ENCODE data around the gene MED26.

Gene MED26

DNA sequence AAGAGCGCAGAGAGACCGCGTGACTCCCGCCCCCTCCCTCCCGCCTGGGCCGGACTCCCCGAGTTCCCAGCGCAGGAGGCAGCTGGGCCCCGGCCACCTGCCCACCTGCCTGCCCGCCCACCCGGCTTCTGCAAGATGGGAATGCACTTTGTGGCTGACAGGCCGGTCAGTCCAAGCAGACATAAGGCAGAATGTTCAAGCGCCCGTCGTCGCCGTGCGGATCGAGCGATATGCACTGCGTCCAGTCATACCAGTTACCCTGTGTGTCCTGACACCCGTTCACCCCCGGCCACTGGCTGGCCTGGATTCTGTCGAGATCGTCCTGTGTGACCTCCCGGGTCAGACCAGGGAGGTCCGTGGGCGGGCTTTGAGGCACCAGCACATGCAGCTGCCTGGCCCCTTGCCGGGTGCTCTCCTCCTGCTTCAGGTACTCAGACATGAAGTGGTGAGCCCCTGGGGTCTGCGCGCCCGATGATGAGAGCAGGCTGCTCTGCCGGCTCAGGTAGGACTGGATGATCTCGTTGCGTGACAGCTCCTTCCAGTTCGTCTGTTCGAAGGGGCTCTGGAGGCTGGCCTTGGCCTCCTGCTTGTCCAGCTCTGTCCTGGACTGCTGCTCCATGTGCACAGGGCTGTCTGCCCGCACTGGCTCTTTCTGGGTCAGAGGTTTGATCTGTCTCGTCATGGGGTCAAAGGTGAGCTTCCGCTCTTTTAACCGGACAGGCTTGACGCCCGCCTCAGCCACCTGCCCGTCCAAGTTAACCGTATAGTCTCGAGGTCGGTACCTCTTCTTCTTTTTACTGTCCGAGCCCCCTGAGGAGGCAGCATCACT lies 51.9 kb downstream of the MED26 start:
- WGBS, 2 donors (ENCODE audit: extremely low coverage in 2 of 2, insufficient read length in 2 of 2, insufficient replicate concordance in 1 of 2), result no CpG with 5 or more reads among the region's 48 CpGs
- no peak for DNase-seq (ENCODE audit: low spot score)

DNA sequence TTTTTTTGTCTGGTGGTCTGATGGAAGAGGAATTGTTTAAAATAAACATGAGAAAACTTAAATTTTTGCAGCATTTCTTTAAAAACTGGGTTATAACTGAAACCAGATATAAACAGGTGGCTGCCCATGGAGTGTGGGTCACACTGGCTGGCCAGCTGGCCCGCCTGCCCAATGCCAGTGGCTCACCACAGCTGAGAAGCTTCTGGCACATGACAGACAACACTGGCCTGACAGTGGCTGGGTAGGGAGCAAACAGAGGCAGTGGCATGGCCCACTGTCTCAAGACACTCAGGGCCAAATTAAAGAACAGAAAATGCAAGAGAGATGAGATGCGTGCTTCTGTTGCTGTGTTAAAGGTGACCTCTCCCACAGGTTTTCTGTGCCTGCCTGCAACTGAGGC lies 52.7 kb downstream of the MED26 start:
- H3K27ac ChIP-seq (replicated peaks; ENCODE audit: low read length), result no peak overlapping the region
- WGBS, 2 donors (ENCODE audit: extremely low coverage in 2 of 2, insufficient read length in 2 of 2, insufficient replicate concordance in 1 of 2), result no CpG with 5 or more reads among the region's 2 CpGs
- H3K4me1 ChIP-seq (ENCODE audit: control insufficient read depth in 2 of 2, insufficient read depth in 1 of 2, low read depth in 1 of 2, low read length in 2 of 2), result peaks cover 6 to 9% of the 10 kb centered on the region in 2 donors
- H2AK5ac ChIP-seq (ENCODE audit: low read depth, low read length), result no peak overlapping the region
- H2BK12ac ChIP-seq (ENCODE audit: low read length), result no peak overlapping the region
- H3K4ac ChIP-seq (ENCODE audit: low read length), result no peak overlapping the region
- peaks cover 23 to 60% of the 10 kb centered on the region in 2 donors for H3K36me3 ChIP-seq (replicated peaks in 1 of 2; ENCODE audit: control insufficient read depth in 2 of 2, insufficient read depth in 2 of 2, low read length in 2 of 2)
- H3K27me3 ChIP-seq (ENCODE audit: control insufficient read depth in 3 of 3, insufficient read depth in 3 of 3, low read depth in 1 of 3, low read length in 3 of 3), result no peaks in the 10 kb centered on the region
- H2BK5ac ChIP-seq (ENCODE audit: low read length), result no peak overlapping the region
- H3K79me1 ChIP-seq (ENCODE audit: low read depth, low read length), result peaks cover 16% of the 10 kb centered on the region
- H3K9me3 ChIP-seq (replicated peaks in 1 of 2; ENCODE audit: control insufficient read depth in 2 of 2, insufficient read depth in 1 of 2, low read depth in 1 of 2, low read length in 2 of 2), result no peaks in the 10 kb centered on the region
- no peak overlapping the region for H3K4me3 ChIP-seq (ENCODE audit: low read length in 2 of 2)
- H4K8ac ChIP-seq (ENCODE audit: low read depth, low read length), result no peak overlapping the region
- H3K18ac ChIP-seq (ENCODE audit: low read length), result no peak overlapping the region
- H2BK120ac ChIP-seq (ENCODE audit: low read depth, low read length), result no peak overlapping the region
- DNase-seq (ENCODE audit: low spot score), result no peak
- no peak overlapping the region for H2AFZ ChIP-seq (ENCODE audit: low read length)
- no peak overlapping the region for H2BK15ac ChIP-seq (ENCODE audit: low read length)
- no peak overlapping the region for H3K14ac ChIP-seq (ENCODE audit: low read length)
- no peak overlapping the region for H3K23ac ChIP-seq (ENCODE audit: low read depth, low read length, poor library complexity)
- no peak overlapping the region for H4K91ac ChIP-seq (ENCODE audit: low read depth, low read length, poor library complexity)
- H3K4me2 ChIP-seq (ENCODE audit: insufficient read depth, low read length, poor library complexity, severe bottlenecking), result no peak overlapping the region
- no peak overlapping the region for H3K9ac ChIP-seq (ENCODE audit: low read depth, low read length, poor library complexity)

More for the DNA sequence above, 51.9 kb downstream of the MED26 start:
- Histone ChIP-seq H3K23ac (ENCODE audit: low read depth, low read length, poor library complexity) (no peak overlapping the region), H3K27ac (replicated peaks; ENCODE audit: low read length) (no peak overlapping the region), H4K91ac (ENCODE audit: low read depth, low read length, poor library complexity) (no peak overlapping the region), H3K79me1 (ENCODE audit: low read depth, low read length) (peaks cover 15% of the 10 kb centered on the region), H2AK5ac (ENCODE audit: low read depth, low read length) (no peak overlapping the region), H4K8ac (ENCODE audit: low read depth, low read length) (no peak overlapping the region), H3K27me3 (ENCODE audit: control insufficient read depth in 3 of 3, insufficient read depth in 3 of 3, low read depth in 1 of 3, low read length in 3 of 3) (no peaks in the 10 kb centered on the region), H3K18ac (ENCODE audit: low read length) (no peak overlapping the region), H3K4ac (ENCODE audit: low read length) (no peak overlapping the region), H3K14ac (ENCODE audit: low read length) (no peak overlapping the region), H2BK5ac (ENCODE audit: low read length) (no peak overlapping the region), H3K9me3 (replicated peaks in 1 of 2; ENCODE audit: control insufficient read depth in 2 of 2, insufficient read depth in 1 of 2, low read depth in 1 of 2, low read length in 2 of 2) (no peaks in the 10 kb centered on the region), H2BK120ac (ENCODE audit: low read depth, low read length) (no peak overlapping the region), H3K4me2 (ENCODE audit: insufficient read depth, low read length, poor library complexity, severe bottlenecking) (no peak overlapping the region), H2AFZ (ENCODE audit: low read length) (no peak overlapping the region), H3K4me1 (ENCODE audit: control insufficient read depth in 2 of 2, insufficient read depth in 1 of 2, low read depth in 1 of 2, low read length in 2 of 2) (peaks cover 5 to 9% of the 10 kb centered on the region in 2 donors), H2BK15ac (ENCODE audit: low read length) (no peak overlapping the region), H2BK12ac (ENCODE audit: low read length) (no peak overlapping the region), H3K9ac (ENCODE audit: low read depth, low read length, poor library complexity) (peak overlapping the region; percentile 73), H3K4me3 (ENCODE audit: low read length in 2 of 2) (no peak overlapping the region), H3K36me3 (replicated peaks in 1 of 2; ENCODE audit: control insufficient read depth in 2 of 2, insufficient read depth in 2 of 2, low read length in 2 of 2) (peaks cover 23 to 57% of the 10 kb centered on the region in 2 donors)

DNA sequence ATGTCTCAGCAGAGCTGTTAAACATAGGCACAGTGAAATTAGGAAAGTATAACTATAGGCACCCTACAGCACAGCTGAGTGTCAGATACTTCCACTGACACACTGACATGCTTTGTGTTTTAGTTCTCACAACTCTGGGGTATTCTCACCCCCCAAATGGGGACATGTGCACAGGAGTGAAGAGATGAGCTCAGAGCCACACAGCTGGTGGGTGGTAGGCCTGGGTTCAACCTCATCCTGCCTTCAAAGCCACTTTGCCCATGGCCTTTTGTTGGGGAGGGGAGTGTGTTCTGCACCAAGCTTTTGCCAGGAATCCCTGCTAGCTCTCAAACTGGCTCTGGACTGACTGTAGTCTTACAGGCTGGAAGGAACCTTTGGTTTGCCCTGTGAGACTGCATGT lies 54.1 kb downstream of the MED26 start:
- no peak overlapping the region for H2BK12ac ChIP-seq (ENCODE audit: low read length)
- no peak for DNase-seq (ENCODE audit: low spot score)
- H3K4me2 ChIP-seq (ENCODE audit: insufficient read depth, low read length, poor library complexity, severe bottlenecking), result no peak overlapping the region
- no peak overlapping the region for H2BK120ac ChIP-seq (ENCODE audit: low read depth, low read length)
- H2BK5ac ChIP-seq (ENCODE audit: low read length), result no peak overlapping the region
- no peak overlapping the region for H3K18ac ChIP-seq (ENCODE audit: low read length)
- no peak overlapping the region for H4K8ac ChIP-seq (ENCODE audit: low read depth, low read length)
- H3K14ac ChIP-seq (ENCODE audit: low read length), result no peak overlapping the region
- no peak overlapping the region for H2AFZ ChIP-seq (ENCODE audit: low read length)
- peaks cover 6 to 9% of the 10 kb centered on the region in 2 donors for H3K4me1 ChIP-seq (ENCODE audit: control insufficient read depth in 2 of 2, insufficient read depth in 1 of 2, low read depth in 1 of 2, low read length in 2 of 2)
- no peaks in the 10 kb centered on the region for H3K9me3 ChIP-seq (replicated peaks in 1 of 2; ENCODE audit: control insufficient read depth in 2 of 2, insufficient read depth in 1 of 2, low read depth in 1 of 2, low read length in 2 of 2)
- no peak overlapping the region for H4K91ac ChIP-seq (ENCODE audit: low read depth, low read length, poor library complexity)
- no peak overlapping the region for H2BK15ac ChIP-seq (ENCODE audit: low read length)
- H3K4ac ChIP-seq (ENCODE audit: low read length), result no peak overlapping the region
- peaks cover 11% of the 10 kb centered on the region for H3K79me1 ChIP-seq (ENCODE audit: low read depth, low read length)
- H3K36me3 ChIP-seq (replicated peaks in 1 of 2; ENCODE audit: control insufficient read depth in 2 of 2, insufficient read depth in 2 of 2, low read length in 2 of 2), result peaks cover 24 to 63% of the 10 kb centered on the region in 2 donors
- H3K4me3 ChIP-seq (ENCODE audit: low read length in 2 of 2), result peak overlapping the region in 1 of 2 donors; percentile 81
- no peaks in the 10 kb centered on the region for H3K27me3 ChIP-seq (ENCODE audit: control insufficient read depth in 3 of 3, insufficient read depth in 3 of 3, low read depth in 1 of 3, low read length in 3 of 3)
- no peak overlapping the region for H3K23ac ChIP-seq (ENCODE audit: low read depth, low read length, poor library complexity)
- H3K9ac ChIP-seq (ENCODE audit: low read depth, low read length, poor library complexity), result no peak overlapping the region
- H2AK5ac ChIP-seq (ENCODE audit: low read depth, low read length), result no peak overlapping the region
- H3K27ac ChIP-seq (replicated peaks; ENCODE audit: low read length), result no peak overlapping the region

DNA sequence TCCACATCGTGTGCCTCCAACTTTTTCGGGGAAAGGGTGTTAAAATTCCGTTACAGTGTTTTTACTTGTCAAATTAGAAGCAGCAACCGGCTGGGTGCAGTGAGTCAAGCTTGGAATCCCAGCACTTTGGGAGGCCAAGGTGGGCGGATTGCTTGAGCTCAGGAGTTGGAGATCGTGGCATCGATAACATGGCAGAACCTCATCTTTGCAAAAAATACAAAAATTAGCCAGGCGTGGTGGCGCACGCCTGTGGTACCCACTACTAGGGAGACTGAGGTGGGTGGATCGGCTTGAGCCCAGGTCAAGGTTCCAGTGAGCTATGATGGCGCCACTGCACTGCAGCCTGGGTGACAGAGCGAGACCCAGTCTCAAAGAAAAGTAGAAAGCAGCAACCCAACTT lies 54.7 kb downstream of the MED26 start:
- Histone ChIP-seq H3K9ac (ENCODE audit: low read depth, low read length, poor library complexity) (no peak overlapping the region), H2BK15ac (ENCODE audit: low read length) (no peak overlapping the region), H3K4me3 (ENCODE audit: low read length in 2 of 2) (peak overlapping the region; percentile 81 to 84), H3K4me2 (ENCODE audit: insufficient read depth, low read length, poor library complexity, severe bottlenecking) (peak overlapping the region; percentile 85), H3K9me3 (replicated peaks in 1 of 2; ENCODE audit: control insufficient read depth in 2 of 2, insufficient read depth in 1 of 2, low read depth in 1 of 2, low read length in 2 of 2) (no peaks in the 10 kb centered on the region), H2BK120ac (ENCODE audit: low read depth, low read length) (no peak overlapping the region), H3K27me3 (ENCODE audit: control insufficient read depth in 3 of 3, insufficient read depth in 3 of 3, low read depth in 1 of 3, low read length in 3 of 3) (no peaks in the 10 kb centered on the region), H4K91ac (ENCODE audit: low read depth, low read length, poor library complexity) (no peak overlapping the region), H3K4me1 (ENCODE audit: control insufficient read depth in 2 of 2, insufficient read depth in 1 of 2, low read depth in 1 of 2, low read length in 2 of 2) (peaks cover 6 to 9% of the 10 kb centered on the region in 2 donors), H3K79me1 (ENCODE audit: low read depth, low read length) (peaks cover 11% of the 10 kb centered on the region), H3K4ac (ENCODE audit: low read length) (no peak overlapping the region), H2AFZ (ENCODE audit: low read length) (no peak overlapping the region), H3K36me3 (replicated peaks in 1 of 2; ENCODE audit: control insufficient read depth in 2 of 2, insufficient read depth in 2 of 2, low read length in 2 of 2) (peaks cover 21 to 59% of the 10 kb centered on the region in 2 donors), H4K8ac (ENCODE audit: low read depth, low read length) (no peak overlapping the region), H2AK5ac (ENCODE audit: low read depth, low read length) (no peak overlapping the region), H2BK12ac (ENCODE audit: low read length) (no peak overlapping the region), H2BK5ac (ENCODE audit: low read length) (no peak overlapping the region), H3K18ac (ENCODE audit: low read length) (no peak overlapping the region), H3K23ac (ENCODE audit: low read depth, low read length, poor library complexity) (no peak overlapping the region), H3K14ac (ENCODE audit: low read length) (no peak overlapping the region), H3K27ac (replicated peaks; ENCODE audit: low read length) (no peak overlapping the region)
- WGBS, 2 donors (ENCODE audit: extremely low coverage in 2 of 2, insufficient read length in 2 of 2, insufficient replicate concordance in 1 of 2), result no CpG with 5 or more reads among the region's 13 CpGs
- DNase-seq (ENCODE audit: low spot score), result no peak

Data from neuronal stem cell (in vitro differentiated cells).